Activated CD8-positive, alpha-beta T cell treated with anti-CD3 and anti-CD28 coated beads for 36 hours (primary cell): ENCODE data around the gene ZNRF2. TPM values are rescaled to one million over a fixed set of nuclear protein-coding genes. Genes with fewer than 3 reads are reported as not detected.

Experiments
- ATAC-seq: fragments of 200-7000 bp; cut with Tn5 transposase; one replicate; pipeline ENCODE4 v1.10.0; 2021; ENCODE audit warnings: mild to moderate bottlenecking, moderate library complexity
- CTCF ChIA-PET: fragments of 350-600 bp; sonication (Branson Sonifier 250); formaldehyde crosslinking; loops from one replicate; lab custom pipeline; 2021; ENCODE audit warnings: antibody characterized with exemption; lab: Charles Lee
- POLR2A ChIA-PET: fragments of 350-600 bp; sonication (Branson Sonifier 250); formaldehyde crosslinking; loops from one replicate; lab custom pipeline; 2021; ENCODE audit warnings: antibody characterized with exemption; lab: Charles Lee
- DNase-seq: peaks from one replicate; pipeline ENCODE4 v3.0.0-alpha.2; 2020
- H3K27ac Mint-ChIP-seq: one replicate; pipeline ENCODE4 v1.8.0; 2021; ENCODE audit warnings: mild to moderate bottlenecking, mixed read lengths
- H3K27me3 Mint-ChIP-seq: one replicate; pipeline ENCODE4 v1.8.0; 2021; ENCODE audit warnings: mixed read lengths
- H3K36me3 Mint-ChIP-seq: one replicate; pipeline ENCODE4 v1.8.0; 2021; ENCODE audit warnings: low read depth, mixed read lengths
- H3K4me1 Mint-ChIP-seq: one replicate; pipeline ENCODE4 v1.8.0; 2021; ENCODE audit warnings: low read depth, mixed read lengths
- H3K4me3 Mint-ChIP-seq: one replicate; pipeline ENCODE4 v1.8.0; 2021; ENCODE audit warnings: mild to moderate bottlenecking, moderate library complexity, mixed read lengths
- H3K9me3 Mint-ChIP-seq: one replicate; pipeline ENCODE4 v1.8.0; 2021; ENCODE audit warnings: mixed read lengths
- intact Hi-C: fragments of 100-400 bp; cut with micrococcal nuclease; formaldehyde crosslinking; loops from one replicate; pipeline ENCODE4 v1.10.0; 2022
- total RNA-seq, 2 experiments: library from RNA; stranded (reverse); gene quantifications; one replicate each; pipeline ENCODE4 v1.2.3, GENCODE V29; 2021
- TF ChIP-seq, protein P1 (sequence below): fragments of 200-600 bp; IDR thresholded peaks from one replicate; pipeline ENCODE4 v1.8.0; 2022; ENCODE audit warnings: antibody characterized with exemption, mild to moderate bottlenecking

Gene ZNRF2
- total RNA-seq, 2 experiments from 2014 or later = 8.9 to 9.7 TPM

GRCh38 chr7:30382607-30383006 lies 98.2 kb downstream of the ZNRF2 start:
- Mint-ChIP-seq H3K27ac (no peak overlapping the region), H3K4me1 (no peaks in the 10 kb centered on the region), H3K4me3 (no peak overlapping the region), H3K36me3 (no peaks in the 10 kb centered on the region), H3K27me3 (no peaks in the 10 kb centered on the region), H3K9me3 (peaks cover 2% of the 10 kb centered on the region)
- CTCF ChIA-PET = no interaction called here
- ATAC-seq (no peak), DNase-seq (no peak)
- POLR2A ChIA-PET = no interaction called here
- TF ChIP-seq, protein P1, sequence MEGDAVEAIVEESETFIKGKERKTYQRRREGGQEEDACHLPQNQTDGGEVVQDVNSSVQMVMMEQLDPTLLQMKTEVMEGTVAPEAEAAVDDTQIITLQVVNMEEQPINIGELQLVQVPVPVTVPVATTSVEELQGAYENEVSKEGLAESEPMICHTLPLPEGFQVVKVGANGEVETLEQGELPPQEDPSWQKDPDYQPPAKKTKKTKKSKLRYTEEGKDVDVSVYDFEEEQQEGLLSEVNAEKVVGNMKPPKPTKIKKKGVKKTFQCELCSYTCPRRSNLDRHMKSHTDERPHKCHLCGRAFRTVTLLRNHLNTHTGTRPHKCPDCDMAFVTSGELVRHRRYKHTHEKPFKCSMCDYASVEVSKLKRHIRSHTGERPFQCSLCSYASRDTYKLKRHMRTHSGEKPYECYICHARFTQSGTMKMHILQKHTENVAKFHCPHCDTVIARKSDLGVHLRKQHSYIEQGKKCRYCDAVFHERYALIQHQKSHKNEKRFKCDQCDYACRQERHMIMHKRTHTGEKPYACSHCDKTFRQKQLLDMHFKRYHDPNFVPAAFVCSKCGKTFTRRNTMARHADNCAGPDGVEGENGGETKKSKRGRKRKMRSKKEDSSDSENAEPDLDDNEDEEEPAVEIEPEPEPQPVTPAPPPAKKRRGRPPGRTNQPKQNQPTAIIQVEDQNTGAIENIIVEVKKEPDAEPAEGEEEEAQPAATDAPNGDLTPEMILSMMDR = no peak
- intact Hi-C loops = no loop called here

GRCh38 chr7:30389791-30390190 lies 105.4 kb downstream of the ZNRF2 start:
- ChIA-PET POLR2A (no interaction called here), CTCF (no interaction called here)
- no peaks in the 10 kb centered on the region for H3K36me3 Mint-ChIP-seq
- no peak for DNase-seq
- H3K4me1 Mint-ChIP-seq = no peaks in the 10 kb centered on the region
- ATAC-seq = no peak
- no peak overlapping the region for H3K4me3 Mint-ChIP-seq
- H3K27me3 Mint-ChIP-seq = no peaks in the 10 kb centered on the region
- H3K9me3 Mint-ChIP-seq = no peaks in the 10 kb centered on the region
- TF ChIP-seq, protein P1 = no peak
- intact Hi-C loops = no loop called here
- no peak overlapping the region for H3K27ac Mint-ChIP-seq

DNA sequence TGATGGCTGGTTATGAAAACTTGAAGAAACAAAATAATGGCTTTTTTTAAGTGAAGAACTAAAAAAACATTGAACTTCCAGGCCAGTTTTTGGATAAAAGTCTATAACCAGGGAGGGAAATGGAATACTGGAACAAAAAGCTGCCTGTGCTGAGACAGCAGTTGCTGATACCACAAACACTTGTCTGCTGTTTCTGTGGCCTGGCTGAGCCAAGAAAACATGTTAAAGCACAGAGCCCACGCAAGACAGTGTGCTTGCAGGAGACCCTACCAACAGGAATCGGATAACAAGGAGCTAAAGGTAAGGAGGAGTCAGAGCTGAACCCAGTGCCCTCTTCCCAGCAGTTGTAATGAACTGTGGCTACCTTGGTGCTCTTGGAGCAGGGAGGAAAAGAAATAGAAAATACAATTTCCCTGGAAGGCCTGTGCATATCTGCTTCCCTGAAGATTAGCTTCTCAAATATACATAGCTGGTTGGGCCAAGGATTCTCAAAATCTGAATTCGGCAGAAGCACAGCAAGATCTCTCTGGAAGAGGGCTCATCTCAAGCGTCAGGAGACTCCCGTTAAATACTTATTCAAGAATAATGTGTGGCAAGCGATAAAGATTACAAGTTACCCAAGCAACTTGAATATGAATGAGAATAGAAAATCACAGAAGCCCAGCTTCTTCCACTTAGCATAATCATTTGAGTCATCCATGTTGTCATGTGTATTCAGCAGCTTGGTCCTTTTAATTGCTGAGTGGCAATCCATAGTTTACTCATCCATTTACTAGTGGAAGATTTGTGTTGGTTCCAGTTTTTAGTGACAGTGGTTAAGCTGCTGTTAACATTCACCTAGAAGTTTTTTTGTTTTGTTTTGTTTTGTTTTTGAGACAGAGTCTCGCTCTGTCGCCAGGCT lies 106.6 kb downstream of the ZNRF2 start:
- Mint-ChIP-seq H3K4me1 (no peaks in the 10 kb centered on the region), H3K9me3 (no peaks in the 10 kb centered on the region), H3K36me3 (no peaks in the 10 kb centered on the region), H3K27ac (no peak overlapping the region), H3K4me3 (no peak overlapping the region), H3K27me3 (no peaks in the 10 kb centered on the region)
- ChIA-PET CTCF (no interaction called here), POLR2A (no interaction called here)
- TF ChIP-seq, protein P1 = no peak
- no peak for ATAC-seq
- no peak for DNase-seq
- intact Hi-C loops = no loop called here

- H3K27me3 Mint-ChIP-seq = no peaks in the 10 kb centered on the region
- H3K4me1 Mint-ChIP-seq = no peaks in the 10 kb centered on the region
- no peak overlapping the region for H3K4me3 Mint-ChIP-seq
- ChIA-PET POLR2A (no interaction called here), CTCF (no interaction called here)
- intact Hi-C loops = no loop called here
- no peaks in the 10 kb centered on the region for H3K36me3 Mint-ChIP-seq
- H3K9me3 Mint-ChIP-seq = no peaks in the 10 kb centered on the region
- H3K27ac Mint-ChIP-seq = no peak overlapping the region
- TF ChIP-seq, protein P1 = no peak
- DNase-seq (no peak), ATAC-seq (no peak)
Observed at GRCh38 chr7:30391806-30392205, 107.4 kb downstream of the ZNRF2 start.

DNA sequence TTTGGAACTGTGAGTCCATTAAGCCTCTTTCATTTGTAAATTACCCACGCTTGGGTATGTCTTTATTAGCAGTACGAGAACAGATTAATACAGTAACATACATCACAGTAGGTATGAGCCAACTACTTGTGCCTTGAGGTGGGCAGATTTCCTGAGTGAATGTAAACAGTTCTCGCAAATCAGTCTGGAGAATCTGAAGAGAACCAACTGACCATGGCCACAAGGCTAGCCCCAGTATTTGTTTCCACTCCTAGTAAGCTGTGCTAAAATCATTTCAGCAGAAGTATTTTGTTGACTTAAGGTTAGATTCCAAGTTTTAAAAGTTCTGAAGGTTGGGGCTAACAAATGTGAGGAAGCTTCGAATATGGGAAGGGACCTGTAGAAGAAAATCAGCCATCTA lies 111.3 kb downstream of the ZNRF2 start:
- intact Hi-C loops = no loop called here
- CTCF ChIA-PET = interaction anchor here (0.8 to 1.4 kb wide), 2 partner anchors 12 to 145 kb away, joined by 3 to 5 read pairs; no protein-coding TSS in a partner anchor

More for the DNA sequence above, 111.3 kb downstream of the ZNRF2 start:
- Mint-ChIP-seq H3K4me1 (no peaks in the 10 kb centered on the region), H3K27me3 (no peaks in the 10 kb centered on the region), H3K27ac (no peak overlapping the region), H3K9me3 (no peaks in the 10 kb centered on the region), H3K36me3 (no peaks in the 10 kb centered on the region), H3K4me3 (no peak overlapping the region)
- no peak for DNase-seq
- TF ChIP-seq, protein P1 = no peak
- no peak for ATAC-seq
- POLR2A ChIA-PET = interaction anchor here (1.0 kb wide), 1 partner anchor 12 kb away, joined by 4 read pairs; no protein-coding TSS in a partner anchor
